ENCODE results near the gene SERPINC1.

Gene SERPINC1

DNA sequence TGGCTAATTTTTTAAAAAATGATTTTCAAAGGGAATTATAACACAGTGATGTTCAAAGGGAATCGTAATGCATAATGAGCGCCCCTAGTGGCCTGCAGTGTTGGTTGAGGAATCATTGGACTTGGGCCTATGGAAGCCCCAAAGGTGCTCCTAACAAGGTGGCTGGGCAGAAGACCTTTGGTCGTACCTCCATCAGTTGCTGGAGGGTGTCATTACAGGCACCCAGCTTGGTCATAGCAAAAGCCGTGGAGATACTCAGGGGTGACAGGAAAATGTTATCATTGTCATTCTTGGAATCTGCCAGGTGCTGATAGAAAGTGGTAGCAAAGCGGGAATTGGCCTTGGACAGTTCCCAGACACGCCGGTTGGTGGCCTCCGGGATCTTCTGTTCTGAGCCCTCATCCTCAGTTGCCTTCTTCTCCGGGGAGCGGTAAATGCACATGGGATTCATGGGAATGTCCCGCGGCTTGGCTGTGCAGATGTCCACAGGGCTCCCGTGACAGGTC, 2.7 kb downstream of the SERPINC1 start:
- TF ChIP-seq, protein P1, sequence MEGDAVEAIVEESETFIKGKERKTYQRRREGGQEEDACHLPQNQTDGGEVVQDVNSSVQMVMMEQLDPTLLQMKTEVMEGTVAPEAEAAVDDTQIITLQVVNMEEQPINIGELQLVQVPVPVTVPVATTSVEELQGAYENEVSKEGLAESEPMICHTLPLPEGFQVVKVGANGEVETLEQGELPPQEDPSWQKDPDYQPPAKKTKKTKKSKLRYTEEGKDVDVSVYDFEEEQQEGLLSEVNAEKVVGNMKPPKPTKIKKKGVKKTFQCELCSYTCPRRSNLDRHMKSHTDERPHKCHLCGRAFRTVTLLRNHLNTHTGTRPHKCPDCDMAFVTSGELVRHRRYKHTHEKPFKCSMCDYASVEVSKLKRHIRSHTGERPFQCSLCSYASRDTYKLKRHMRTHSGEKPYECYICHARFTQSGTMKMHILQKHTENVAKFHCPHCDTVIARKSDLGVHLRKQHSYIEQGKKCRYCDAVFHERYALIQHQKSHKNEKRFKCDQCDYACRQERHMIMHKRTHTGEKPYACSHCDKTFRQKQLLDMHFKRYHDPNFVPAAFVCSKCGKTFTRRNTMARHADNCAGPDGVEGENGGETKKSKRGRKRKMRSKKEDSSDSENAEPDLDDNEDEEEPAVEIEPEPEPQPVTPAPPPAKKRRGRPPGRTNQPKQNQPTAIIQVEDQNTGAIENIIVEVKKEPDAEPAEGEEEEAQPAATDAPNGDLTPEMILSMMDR (conservative IDR thresholded peaks at IDR 0.05), result peak; percentile 48
- no peak overlapping the region for H3K27ac ChIP-seq

DNA sequence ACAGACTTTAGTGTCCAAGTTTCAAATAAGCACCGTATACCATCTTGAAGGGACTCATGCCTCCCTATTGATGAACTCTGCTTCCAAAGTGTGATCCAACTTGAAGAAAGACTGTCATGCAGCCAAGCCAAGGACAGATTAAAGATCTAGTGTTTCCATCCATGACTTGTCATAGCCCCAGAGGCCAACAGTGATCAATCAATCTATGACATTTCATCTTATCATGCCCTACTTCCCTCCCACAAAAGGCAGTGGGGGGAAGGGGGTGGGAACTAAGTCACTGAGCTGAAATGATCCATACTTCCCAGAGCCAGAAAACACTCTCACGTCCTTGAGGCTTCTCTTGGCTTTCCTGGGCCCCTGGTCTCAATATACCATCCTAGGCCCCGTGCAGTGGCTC, 4.0 kb downstream of the SERPINC1 start:
- TF ChIP-seq, protein P1 (conservative IDR thresholded peaks at IDR 0.05), result no peak
- no peak overlapping the region for H3K27ac ChIP-seq

DNA sequence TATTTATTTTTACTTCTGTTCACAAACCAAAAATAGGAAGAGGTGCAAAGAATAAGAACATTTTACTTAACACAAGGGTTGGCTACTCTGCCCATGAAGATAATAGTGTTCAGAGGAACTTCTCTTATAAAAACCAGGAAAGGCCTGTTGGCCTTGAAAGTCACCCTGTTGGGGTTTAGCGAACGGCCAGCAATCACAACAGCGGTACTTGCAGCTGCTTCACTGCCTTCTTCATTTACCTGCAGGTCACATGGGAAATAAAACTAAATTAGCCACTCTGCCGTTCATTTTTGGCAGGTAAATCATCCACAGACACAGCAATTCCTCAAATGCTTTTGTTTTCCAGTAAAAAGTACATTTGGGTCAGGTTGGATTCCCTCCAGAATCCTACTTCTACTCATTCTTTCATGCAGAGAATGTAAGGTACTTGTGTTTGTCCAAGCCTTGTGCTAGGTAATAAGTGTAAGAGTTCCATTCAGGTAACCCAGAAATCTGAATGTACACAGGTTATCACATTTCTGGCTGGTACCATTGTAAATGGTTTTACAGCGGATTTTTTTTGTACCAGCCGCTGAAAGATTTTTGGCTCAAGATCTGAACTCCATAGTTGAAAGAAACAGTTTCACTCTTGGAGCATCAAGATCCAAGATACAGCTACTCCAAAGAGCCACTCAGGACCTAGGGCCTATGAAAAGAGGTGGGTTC, 13.1 kb downstream of the SERPINC1 start:
- no peak overlapping the region for H3K27ac ChIP-seq
- TF ChIP-seq, protein P1 (conservative IDR thresholded peaks at IDR 0.05), result no peak

DNA sequence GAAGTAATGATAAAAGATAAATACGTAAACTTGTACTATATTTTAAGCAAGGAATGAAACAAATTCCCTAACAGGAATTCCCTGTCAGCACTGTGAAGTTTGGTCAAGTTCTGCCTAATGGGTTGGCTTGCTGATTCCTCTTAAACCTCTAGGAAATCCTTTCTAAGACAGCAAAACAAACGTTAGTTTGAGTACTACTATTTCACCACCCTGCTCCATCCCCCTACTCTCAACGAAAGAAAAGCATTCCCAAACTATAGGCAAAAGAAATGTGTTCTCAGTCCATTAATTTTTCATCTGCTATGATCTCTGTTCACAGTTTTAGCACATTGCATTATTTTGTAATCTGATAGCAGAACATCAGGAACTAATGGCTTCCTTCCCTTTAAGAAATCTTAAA, 16.1 kb downstream of the SERPINC1 start:
- TF ChIP-seq, protein P1 (conservative IDR thresholded peaks at IDR 0.05), result no peak
- no peak overlapping the region for H3K27ac ChIP-seq

DNA sequence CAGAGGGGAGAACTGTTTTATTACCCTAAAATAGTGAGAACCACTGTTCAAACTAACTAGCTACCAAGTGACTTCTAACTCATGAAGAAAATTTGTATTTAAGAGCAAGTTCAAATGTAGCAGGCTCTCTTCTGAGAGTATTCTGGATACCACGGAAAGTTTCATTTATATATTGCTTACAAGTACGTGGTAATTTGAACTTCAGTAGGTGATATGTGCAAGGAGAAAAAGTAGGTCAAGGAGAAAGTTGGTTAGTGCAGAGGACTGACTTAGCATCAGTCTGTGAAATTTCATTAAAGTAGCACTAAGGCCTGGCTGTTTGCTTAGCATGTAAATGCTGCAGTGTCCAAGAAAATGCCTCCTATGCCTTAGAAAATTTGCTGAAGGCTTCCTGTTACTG, 16.7 kb downstream of the SERPINC1 start:
- no peak overlapping the region for H3K27ac ChIP-seq
- TF ChIP-seq, protein P1 (conservative IDR thresholded peaks at IDR 0.05), result no peak

DNA sequence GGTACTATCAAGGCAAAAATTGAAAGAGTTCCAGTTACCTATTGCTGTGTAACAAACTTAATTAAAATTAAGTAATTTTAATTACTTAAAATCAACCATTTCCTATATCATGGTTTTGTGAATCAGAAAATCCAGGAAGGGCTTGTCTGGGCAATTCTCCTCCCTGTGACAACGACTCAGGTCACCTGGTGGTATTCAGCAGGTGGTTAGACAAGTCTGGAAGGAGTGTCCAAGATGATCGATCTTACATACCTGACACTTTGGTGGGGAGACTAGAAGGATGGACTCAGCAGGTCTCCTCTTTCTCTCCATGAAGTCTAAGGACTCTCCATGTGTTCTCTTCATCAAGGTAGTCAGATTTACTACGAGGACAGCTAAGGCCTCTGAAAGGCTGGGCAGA, 22.9 kb downstream of the SERPINC1 start:
- no peak overlapping the region for H3K27ac ChIP-seq
- TF ChIP-seq, protein P1 (conservative IDR thresholded peaks at IDR 0.05), result no peak

DNA sequence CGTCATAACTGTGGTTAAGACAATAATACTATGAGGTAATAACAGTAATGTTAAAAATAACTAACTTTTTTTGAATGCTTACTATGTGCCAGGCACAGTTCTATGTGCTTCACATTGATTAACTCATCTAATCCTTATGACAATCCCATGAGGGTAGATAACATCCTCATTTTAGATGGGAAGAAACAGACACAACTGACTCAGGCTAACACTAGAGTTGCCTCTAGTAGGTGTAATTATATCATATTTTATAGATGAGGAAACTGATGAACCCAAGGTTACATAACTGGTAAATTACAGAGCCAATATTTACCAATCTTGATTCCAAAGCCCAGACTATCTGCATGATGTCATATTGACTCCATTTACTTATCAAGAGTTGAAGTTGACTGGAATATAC, 23.5 kb downstream of the SERPINC1 start:
- no peak overlapping the region for H3K27ac ChIP-seq
- TF ChIP-seq, protein P1 (conservative IDR thresholded peaks at IDR 0.05), result no peak
